ENCODE data around the gene RIMBP2. TPM values are rescaled to one million over a fixed set of nuclear protein-coding genes. Genes with fewer than 3 reads are reported as not detected.

Gene RIMBP2
- total RNA-seq, 1 donor from 2014 or later = 0.27 TPM

DNA sequence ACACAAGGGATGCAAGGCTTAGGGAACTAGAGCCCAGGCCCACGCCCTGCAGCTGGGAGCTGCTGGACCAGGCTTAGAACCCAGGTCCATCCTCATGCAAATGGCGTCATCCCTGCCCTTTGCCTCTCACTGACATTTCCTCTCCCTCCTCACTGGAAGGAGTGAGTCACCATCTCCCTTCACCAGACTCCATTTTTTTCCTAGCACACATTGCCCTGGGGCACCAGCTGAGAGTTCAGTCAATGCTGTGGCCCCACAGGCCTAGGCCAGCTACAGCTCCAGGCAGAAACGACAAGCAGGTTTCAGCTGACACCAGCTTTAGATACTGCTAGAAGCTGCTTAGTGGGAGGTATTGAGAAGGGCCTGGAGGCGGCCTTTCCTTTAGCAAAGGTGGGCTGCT is 98.9 kb downstream of the RIMBP2 start:
- H3K4me3 ChIP-seq = no peak overlapping the region
- no peaks in the 10 kb centered on the region for H3K27me3 ChIP-seq (ENCODE audit: low read depth)
- ATAC-seq (no peak), DNase-seq (no peak)
- H3K9me3 ChIP-seq = no peaks in the 10 kb centered on the region
- H3K36me3 ChIP-seq = no peaks in the 10 kb centered on the region
- H3K27ac ChIP-seq = no peak overlapping the region
- TF ChIP-seq, protein P1, sequence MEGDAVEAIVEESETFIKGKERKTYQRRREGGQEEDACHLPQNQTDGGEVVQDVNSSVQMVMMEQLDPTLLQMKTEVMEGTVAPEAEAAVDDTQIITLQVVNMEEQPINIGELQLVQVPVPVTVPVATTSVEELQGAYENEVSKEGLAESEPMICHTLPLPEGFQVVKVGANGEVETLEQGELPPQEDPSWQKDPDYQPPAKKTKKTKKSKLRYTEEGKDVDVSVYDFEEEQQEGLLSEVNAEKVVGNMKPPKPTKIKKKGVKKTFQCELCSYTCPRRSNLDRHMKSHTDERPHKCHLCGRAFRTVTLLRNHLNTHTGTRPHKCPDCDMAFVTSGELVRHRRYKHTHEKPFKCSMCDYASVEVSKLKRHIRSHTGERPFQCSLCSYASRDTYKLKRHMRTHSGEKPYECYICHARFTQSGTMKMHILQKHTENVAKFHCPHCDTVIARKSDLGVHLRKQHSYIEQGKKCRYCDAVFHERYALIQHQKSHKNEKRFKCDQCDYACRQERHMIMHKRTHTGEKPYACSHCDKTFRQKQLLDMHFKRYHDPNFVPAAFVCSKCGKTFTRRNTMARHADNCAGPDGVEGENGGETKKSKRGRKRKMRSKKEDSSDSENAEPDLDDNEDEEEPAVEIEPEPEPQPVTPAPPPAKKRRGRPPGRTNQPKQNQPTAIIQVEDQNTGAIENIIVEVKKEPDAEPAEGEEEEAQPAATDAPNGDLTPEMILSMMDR (IDR thresholded peaks at IDR 0.05) = no peak
- intact Hi-C loops (cut with DNase I) = no loop called here
- no peaks in the 10 kb centered on the region for H3K4me1 ChIP-seq

DNA sequence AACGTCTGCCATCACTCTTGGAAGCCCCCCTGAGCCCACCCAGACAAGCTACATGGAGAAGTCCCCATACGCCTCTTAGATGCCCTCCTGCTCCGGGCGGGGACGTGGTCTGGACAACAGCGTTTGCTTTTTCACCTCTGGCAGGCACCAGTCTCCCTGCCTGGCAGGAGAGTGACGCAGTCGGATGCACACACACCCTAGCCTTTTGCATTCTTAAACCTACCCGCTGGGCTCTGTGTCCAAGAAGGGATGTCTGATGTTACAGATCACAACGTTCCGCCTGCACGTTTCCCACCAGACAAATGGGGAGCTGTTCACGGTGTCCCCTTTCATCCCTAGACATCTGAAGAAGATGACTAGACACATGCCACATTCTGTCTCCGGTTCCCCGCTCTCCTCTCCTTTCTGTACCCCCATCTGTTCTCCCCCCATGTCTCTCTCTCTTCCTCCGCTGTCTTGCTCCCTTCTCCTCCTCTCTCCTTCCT is 100.2 kb downstream of the RIMBP2 start:
- TF ChIP-seq, protein P1 (IDR thresholded peaks at IDR 0.05) = no peak
- intact Hi-C loops (cut with DNase I) = no loop called here
- no peak overlapping the region for H3K27ac ChIP-seq
- no peaks in the 10 kb centered on the region for H3K27me3 ChIP-seq (ENCODE audit: low read depth)
- no peaks in the 10 kb centered on the region for H3K36me3 ChIP-seq
- DNase-seq = no peak
- no peak for ATAC-seq
- H3K9me3 ChIP-seq = no peaks in the 10 kb centered on the region
- H3K4me3 ChIP-seq = no peak overlapping the region
- no peaks in the 10 kb centered on the region for H3K4me1 ChIP-seq

DNA sequence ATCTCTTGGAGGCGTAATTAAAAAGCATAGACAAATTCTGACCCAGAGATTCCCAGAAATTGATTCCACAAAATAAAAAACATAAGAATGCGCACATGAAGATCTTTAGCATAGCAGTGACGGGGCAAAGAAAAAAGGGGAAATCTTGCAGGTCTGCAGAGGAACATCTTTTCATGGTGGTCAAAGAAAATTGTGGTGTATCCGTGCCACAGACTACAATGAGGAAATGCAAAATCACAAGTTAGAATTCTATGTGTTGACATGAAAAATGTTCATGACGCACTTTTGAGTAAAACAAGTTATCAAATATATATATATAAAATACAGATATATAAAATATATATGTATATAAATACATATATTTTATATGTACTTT is 101.6 kb downstream of the RIMBP2 start:
- Histone ChIP-seq H3K36me3 (no peaks in the 10 kb centered on the region), H3K9me3 (no peaks in the 10 kb centered on the region), H3K27ac (no peak overlapping the region), H3K27me3 (ENCODE audit: low read depth) (no peaks in the 10 kb centered on the region), H3K4me1 (no peaks in the 10 kb centered on the region), H3K4me3 (no peak overlapping the region)
- TF ChIP-seq, protein P1 (IDR thresholded peaks at IDR 0.05) = no peak
- no peak for ATAC-seq
- intact Hi-C loops (cut with DNase I) = no loop called here
- no peak for DNase-seq

DNA sequence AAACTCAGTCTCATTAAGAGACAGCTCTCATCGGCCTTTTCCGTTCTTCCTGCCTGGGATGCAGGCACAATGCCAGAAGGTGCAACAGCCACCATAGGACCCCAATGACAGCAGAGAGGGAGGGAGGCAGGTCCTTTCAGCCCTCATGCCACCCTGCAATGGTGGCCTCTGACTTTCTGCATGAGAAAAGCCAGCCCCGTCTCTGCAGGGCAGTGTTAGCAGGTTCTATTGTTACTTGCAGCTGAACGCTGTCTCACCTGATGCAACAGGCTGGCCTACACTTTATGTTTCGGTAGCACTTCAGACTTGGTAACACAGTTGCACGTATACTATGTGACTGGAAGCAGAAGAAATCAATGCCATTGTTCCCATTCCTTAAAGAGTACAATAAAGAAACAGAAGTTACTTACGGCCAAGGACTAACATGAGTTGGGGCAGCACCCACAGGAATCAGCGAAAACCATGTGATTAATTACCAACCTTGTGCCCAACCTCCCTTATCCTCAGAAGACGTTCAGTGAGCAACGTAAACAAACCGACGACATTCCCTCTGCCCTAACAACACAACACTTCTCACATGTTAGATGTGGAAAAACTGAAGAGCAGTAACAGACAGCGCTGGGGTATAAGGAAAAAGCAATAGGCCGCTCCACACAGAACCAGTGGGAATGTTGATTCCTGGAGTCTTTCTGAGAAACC is 102.1 kb downstream of the RIMBP2 start:
- H3K4me1 ChIP-seq = no peaks in the 10 kb centered on the region
- intact Hi-C loops (cut with DNase I) = no loop called here
- DNase-seq = no peak
- H3K36me3 ChIP-seq = no peaks in the 10 kb centered on the region
- no peaks in the 10 kb centered on the region for H3K9me3 ChIP-seq
- ATAC-seq = no peak
- H3K4me3 ChIP-seq = no peak overlapping the region
- H3K27ac ChIP-seq = no peak overlapping the region
- TF ChIP-seq, protein P1 (IDR thresholded peaks at IDR 0.05) = no peak
- H3K27me3 ChIP-seq (ENCODE audit: low read depth) = no peaks in the 10 kb centered on the region

DNA sequence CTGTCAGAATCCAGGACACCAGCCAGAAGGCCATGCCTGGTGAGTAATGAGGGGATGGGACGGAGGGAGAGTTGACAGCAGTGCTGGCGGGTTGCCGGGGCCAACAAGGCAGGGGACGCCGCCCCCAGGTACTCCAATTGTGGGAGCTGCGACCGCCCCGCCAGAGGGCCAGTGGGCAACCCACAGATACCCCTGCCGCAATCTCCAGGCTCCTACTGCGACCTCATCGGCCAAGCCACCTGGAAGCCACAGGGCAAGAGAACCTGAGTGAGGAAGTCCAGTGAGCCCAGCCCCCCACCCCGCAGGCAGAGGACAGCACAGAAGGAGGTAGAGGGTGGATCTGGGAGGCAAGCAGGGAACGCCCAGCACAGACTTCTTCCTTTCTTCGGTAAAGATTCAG is 103.0 kb downstream of the RIMBP2 start:
- Histone ChIP-seq H3K36me3 (no peaks in the 10 kb centered on the region), H3K4me3 (no peak overlapping the region), H3K9me3 (no peaks in the 10 kb centered on the region), H3K27ac (no peak overlapping the region), H3K27me3 (ENCODE audit: low read depth) (no peaks in the 10 kb centered on the region), H3K4me1 (no peaks in the 10 kb centered on the region)
- ATAC-seq = no peak
- TF ChIP-seq, protein P1 (IDR thresholded peaks at IDR 0.05) = no peak
- intact Hi-C loops (cut with DNase I) = no loop called here
- DNase-seq = no peak
